Glutamatergic neuron (in vitro differentiated cells): ENCODE data around the gene CRYBG1. TPM values are rescaled to one million over a fixed set of nuclear protein-coding genes. Genes with fewer than 3 reads are reported as not detected.

Source experiments
- DNase-seq: peaks from one replicate; pipeline ENCODE4 v3.0.0; 2022
- H3K27ac Mint-ChIP-seq: one replicate; pipeline ENCODE4 v1.8.0; 2020; ENCODE audit warnings: mild to moderate bottlenecking, mixed read lengths, inconsistent platforms; ENCODE audit not compliant: unreplicated experiment
- H3K27me3 Mint-ChIP-seq: one replicate; pipeline ENCODE4 v1.8.0; 2020; ENCODE audit warnings: mild to moderate bottlenecking, moderate library complexity, mixed read lengths, inconsistent platforms; ENCODE audit not compliant: unreplicated experiment
- H3K36me3 Mint-ChIP-seq: one replicate; pipeline ENCODE4 v1.8.0; 2020; ENCODE audit warnings: mild to moderate bottlenecking, mixed read lengths, inconsistent platforms; ENCODE audit not compliant: unreplicated experiment
- H3K4me1 Mint-ChIP-seq: one replicate; pipeline ENCODE4 v1.8.0; 2020; ENCODE audit warnings: mild to moderate bottlenecking, low read depth, mixed read lengths, inconsistent platforms; ENCODE audit not compliant: unreplicated experiment
- H3K4me3 Mint-ChIP-seq: one replicate; pipeline ENCODE4 v1.8.0; 2020; ENCODE audit warnings: mild to moderate bottlenecking, mixed read lengths, inconsistent platforms; ENCODE audit not compliant: unreplicated experiment
- H3K9me3 Mint-ChIP-seq: one replicate; pipeline ENCODE4 v1.8.0; 2020; ENCODE audit warnings: mild to moderate bottlenecking, moderate library complexity, mixed read lengths, inconsistent platforms; ENCODE audit not compliant: unreplicated experiment
- CTCF ChIP-seq: fragments of 200-600 bp; sonication (generic); IDR thresholded peaks from one replicate; pipeline ENCODE4 v1.5.0; 2021; ENCODE audit not compliant: partially characterized antibody, unreplicated experiment
- total RNA-seq: library from RNA; stranded (reverse); fragmentation: NEBNext Ultra II Directional; extraction: Animal tissue kit (Norgen Biotek cat#: 25700); gene quantifications from one replicate; pipeline ENCODE4 v1.2.1, GENCODE V29; 2021; ENCODE audit not compliant: unreplicated experiment

CRYBG1 gene
- total RNA-seq, 1 donor from 2014 or later, result 0.15 TPM

- TF ChIP-seq CTCF, result peak; percentile 54
- Mint-ChIP-seq H3K9me3 (no peaks in the 10 kb centered on the region), H3K4me3 (no peak overlapping the region), H3K27me3 (no peaks in the 10 kb centered on the region), H3K27ac (no peak overlapping the region), H3K4me1 (peaks cover 2% of the 10 kb centered on the region), H3K36me3 (no peaks in the 10 kb centered on the region)
- no peak for DNase-seq
Observed at GRCh38 chr6:106334646-106335448, 25.7 kb upstream of the CRYBG1 start.

- H3K9me3 Mint-ChIP-seq, result no peaks in the 10 kb centered on the region
- H3K27ac Mint-ChIP-seq, result no peak overlapping the region
- H3K4me3 Mint-ChIP-seq, result no peak overlapping the region
- H3K36me3 Mint-ChIP-seq, result no peaks in the 10 kb centered on the region
- no peaks in the 10 kb centered on the region for H3K27me3 Mint-ChIP-seq
- peak; percentile 80 for TF ChIP-seq CTCF
- H3K4me1 Mint-ChIP-seq, result peaks cover 2% of the 10 kb centered on the region
- peak; percentile 58 for DNase-seq
Observed at GRCh38 chr6:106339334-106340029, 21.0 kb upstream of the CRYBG1 start.

- H3K27ac Mint-ChIP-seq, result no peak overlapping the region
- H3K36me3 Mint-ChIP-seq, result no peaks in the 10 kb centered on the region
- no peaks in the 10 kb centered on the region for H3K27me3 Mint-ChIP-seq
- H3K4me3 Mint-ChIP-seq, result no peak overlapping the region
- no peaks in the 10 kb centered on the region for H3K4me1 Mint-ChIP-seq
- no peaks in the 10 kb centered on the region for H3K9me3 Mint-ChIP-seq
- DNase-seq, result no peak
- no peak for TF ChIP-seq CTCF
Observed at GRCh38 chr6:106347219-106347618, 13.3 kb upstream of the CRYBG1 start.

GRCh38 chr6:106356378-106356777 lies 4.1 kb upstream of the CRYBG1 start:
- Mint-ChIP-seq H3K27ac (no peak overlapping the region), H3K36me3 (no peaks in the 10 kb centered on the region), H3K4me3 (no peak overlapping the region), H3K4me1 (peaks cover 4% of the 10 kb centered on the region), H3K27me3 (peaks cover 12% of the 10 kb centered on the region), H3K9me3 (peaks cover 5% of the 10 kb centered on the region)
- no peak for TF ChIP-seq CTCF
- DNase-seq, result no peak

- H3K4me1 Mint-ChIP-seq, result peaks cover 4% of the 10 kb centered on the region
- H3K4me3 Mint-ChIP-seq, result peak overlapping the region; percentile 89
- no peak for DNase-seq
- H3K9me3 Mint-ChIP-seq, result peaks cover 5% of the 10 kb centered on the region
- peaks cover 14% of the 10 kb centered on the region for H3K27me3 Mint-ChIP-seq
- TF ChIP-seq CTCF, result no peak
- no peaks in the 10 kb centered on the region for H3K36me3 Mint-ChIP-seq
- H3K27ac Mint-ChIP-seq, result no peak overlapping the region
Observed at GRCh38 chr6:106359959-106360409, 533 bp upstream of the CRYBG1 start.
